IPS-11a (cell line): ENCODE measurements around the gene OR3A3.

ENCODE experiments used
- H3K4me3 ChIP-seq: one replicate; pipeline ENCODE4 v1.5.1; 2013; ENCODE audit warnings: low read depth, low read length, control low read depth

OR3A3 gene

DNA sequence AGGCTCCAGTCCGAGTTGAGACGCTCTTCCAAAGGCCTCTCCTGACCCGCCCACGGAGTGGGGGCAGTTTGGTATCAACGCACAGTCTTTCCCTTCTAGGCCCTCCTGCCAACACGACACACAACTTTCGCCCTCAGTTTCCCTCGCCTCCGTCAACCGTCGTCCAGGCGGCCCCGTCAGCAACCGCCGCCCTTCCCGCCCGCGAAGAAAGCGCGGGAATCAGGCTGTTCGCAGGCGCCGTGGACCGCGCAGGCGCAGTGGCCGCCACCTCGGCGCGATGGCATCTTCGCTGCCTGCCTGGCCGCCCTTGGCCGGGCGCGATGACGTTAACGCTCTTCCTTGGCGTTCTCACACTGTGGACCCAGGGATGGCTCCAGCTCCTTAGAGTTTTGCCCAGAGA lies 60.4 kb downstream of the OR3A3 start, which contains the start of gene SPATA22:
Gene SPATA22 (minus strand): TSS at position 221 of the 400 bp plus-strand sequence. CDS start 2,494 bp downstream, outside the sequence.
- H3K4me3 ChIP-seq = no peak within 1 kb of the TSS

DNA sequence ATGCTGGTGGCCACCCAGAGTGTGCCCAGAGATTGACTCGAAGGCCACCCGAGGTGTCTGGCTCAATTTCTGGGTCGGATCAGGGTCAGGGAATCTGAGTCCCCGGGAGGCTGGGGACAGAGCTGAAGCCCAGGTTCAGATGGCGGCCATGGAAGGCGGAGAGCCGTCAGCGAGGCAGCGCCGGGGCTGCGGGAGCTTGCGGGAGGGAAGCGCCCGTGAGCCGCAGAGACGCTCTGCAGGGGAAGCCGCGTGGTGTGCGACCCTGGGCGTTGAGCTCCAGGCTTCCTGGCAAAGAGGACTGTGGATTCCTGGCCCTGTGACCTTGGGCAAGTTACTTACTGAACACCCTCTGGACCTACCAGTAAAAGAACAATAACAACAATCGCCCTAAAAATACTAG lies 61.0 kb downstream of the OR3A3 start:
- no peak overlapping the region for H3K4me3 ChIP-seq
